SKM-1 treated with dmso at 0.1 percent for 144 hours (cell line): ENCODE results near the gene NTSR1.

Experiments
- DNase-seq: peaks from one replicate; lab custom pipeline; 2025; ENCODE audit not compliant: unreplicated experiment; lab: John Stamatoyannopoulos, UW

NTSR1 gene

GRCh38 chr20:62693524-62693922 is 15.1 kb upstream of the NTSR1 start:
- DNase-seq = no peak

- DNase-seq = no peak
Observed at GRCh38 chr20:62694106-62694505, 14.5 kb upstream of the NTSR1 start.

- DNase-seq = no peak
Observed at GRCh38 chr20:62694868-62695267, 13.8 kb upstream of the NTSR1 start.

- no peak for DNase-seq
Observed at GRCh38 chr20:62695448-62696414, 12.9 kb upstream of the NTSR1 start.

GRCh38 chr20:62696434-62696957 is 12.1 kb upstream of the NTSR1 start:
- no peak for DNase-seq

GRCh38 chr20:62696989-62697388 is 11.6 kb upstream of the NTSR1 start:
- no peak for DNase-seq

- no peak for DNase-seq
Observed at GRCh38 chr20:62697468-62697912, 11.1 kb upstream of the NTSR1 start.

GRCh38 chr20:62698231-62698630 is 10.4 kb upstream of the NTSR1 start:
- no peak for DNase-seq

- no peak for DNase-seq
Observed at GRCh38 chr20:62699296-62699695, 9.3 kb upstream of the NTSR1 start.

GRCh38 chr20:62699741-62700140 is 8.9 kb upstream of the NTSR1 start:
- DNase-seq = no peak

GRCh38 chr20:62700261-62700930 is 8.2 kb upstream of the NTSR1 start:
- DNase-seq = no peak

- no peak for DNase-seq
Observed at GRCh38 chr20:62701161-62702012, 7.2 kb upstream of the NTSR1 start.

- no peak for DNase-seq
Observed at GRCh38 chr20:62702013-62702300, 6.7 kb upstream of the NTSR1 start.

- no peak for DNase-seq
Observed at GRCh38 chr20:62702895-62703852, 5.5 kb upstream of the NTSR1 start.

GRCh38 chr20:62703853-62704228 is 4.8 kb upstream of the NTSR1 start:
- DNase-seq = no peak

- no peak for DNase-seq
Observed at GRCh38 chr20:62704341-62704948, 4.2 kb upstream of the NTSR1 start.

GRCh38 chr20:62705627-62706026 is 3.0 kb upstream of the NTSR1 start:
- DNase-seq = no peak

GRCh38 chr20:62706344-62706743 is 2.3 kb upstream of the NTSR1 start:
- no peak for DNase-seq

GRCh38 chr20:62706857-62707256 is 1.8 kb upstream of the NTSR1 start:
- no peak for DNase-seq
